Neuronal stem cell (in vitro differentiated cells): ENCODE measurements around the gene CNNM2.
A peak's percentile ranks its signal among the peaks of the same experiment; 100 is the strongest.

Experiments used
- DNase-seq: peaks from one replicate; pipeline ENCODE4 v3.0.0-alpha.2; 2013; ENCODE audit warnings: low spot score
- H2AFZ ChIP-seq: one replicate; pipeline ENCODE4 v1.6.1; 2013; ENCODE audit warnings: mild to moderate bottlenecking, low read length, inconsistent platforms
- H2AK5ac ChIP-seq: 2 replicates; pipeline ENCODE4 v1.6.1; 2013; ENCODE audit warnings: low read depth, mild to moderate bottlenecking, inconsistent platforms, low read length, moderate library complexity, mixed read lengths
- H2BK120ac ChIP-seq: 2 replicates; pipeline ENCODE4 v1.6.1; 2013; ENCODE audit warnings: low read depth, mild to moderate bottlenecking, inconsistent platforms, low read length, moderate library complexity, mixed read lengths
- H2BK12ac ChIP-seq: one replicate; pipeline ENCODE4 v1.6.1; 2013; ENCODE audit warnings: low read length, inconsistent platforms
- H2BK15ac ChIP-seq: 2 replicates; pipeline ENCODE4 v1.6.1; 2013; ENCODE audit warnings: mild to moderate bottlenecking, low read length, inconsistent platforms, mixed read lengths
- H2BK5ac ChIP-seq: one replicate; pipeline ENCODE4 v1.6.1; 2013; ENCODE audit warnings: inconsistent platforms, mild to moderate bottlenecking, low read length, moderate library complexity
- H3K14ac ChIP-seq: one replicate; pipeline ENCODE4 v1.6.1; 2013; ENCODE audit warnings: low read length, inconsistent platforms
- H3K18ac ChIP-seq: 2 replicates; pipeline ENCODE4 v1.6.1; 2013; ENCODE audit warnings: low read length, inconsistent platforms
- H3K23ac ChIP-seq: 2 replicates; pipeline ENCODE4 v1.6.1; 2013; ENCODE audit warnings: low read depth, mild to moderate bottlenecking, mixed read lengths, low read length, inconsistent platforms; ENCODE audit not compliant: poor library complexity
- H3K27ac ChIP-seq: replicated peaks from 3 replicates; pipeline ENCODE4 v1.5.1; 2013; ENCODE audit warnings: low read length, inconsistent platforms
- H3K27me3 ChIP-seq, 3 experiments: 2 replicates each; pipeline ENCODE4 v1.6.1; 2013; ENCODE audit warnings: low read length in 3 of 3, mild to moderate bottlenecking in 2 of 3, inconsistent platforms in 1 of 3, low read depth in 1 of 3, mixed read lengths in 1 of 3, moderate library complexity in 1 of 3; ENCODE audit not compliant: control insufficient read depth in 3 of 3, insufficient read depth in 3 of 3
- H3K36me3 ChIP-seq, 2 donors: replicated peaks in 1 of 2; 2 replicates each; pipeline ENCODE4 v1.6.1; 2013; ENCODE audit warnings: low read length in 2 of 2; ENCODE audit not compliant: control insufficient read depth in 2 of 2, insufficient read depth in 2 of 2
- H3K4ac ChIP-seq: 2 replicates; pipeline ENCODE4 v1.6.1; 2013; ENCODE audit warnings: inconsistent platforms, mild to moderate bottlenecking, low read length, moderate library complexity
- H3K4me1 ChIP-seq, 2 donors: 1 replicate in 1 of 2; 2 replicates in 1 of 2; pipeline ENCODE4 v1.6.1; 2013; ENCODE audit warnings: low read length in 2 of 2, low read depth in 1 of 2; ENCODE audit not compliant: control insufficient read depth in 2 of 2, insufficient read depth in 1 of 2
- H3K4me2 ChIP-seq: one replicate; pipeline ENCODE4 v1.6.1; 2013; ENCODE audit warnings: mild to moderate bottlenecking, low read length, inconsistent platforms; ENCODE audit not compliant: insufficient read depth, poor library complexity, severe bottlenecking
- H3K4me3 ChIP-seq, 2 donors: 2 replicates each; pipeline ENCODE4 v1.5.1; 2013; ENCODE audit warnings: low read length in 2 of 2, mild to moderate bottlenecking in 2 of 2, inconsistent platforms in 1 of 2, moderate library complexity in 1 of 2
- H3K79me1 ChIP-seq: one replicate; pipeline ENCODE4 v1.6.1; 2013; ENCODE audit warnings: low read depth, mild to moderate bottlenecking, inconsistent platforms, low read length, moderate library complexity
- H3K9ac ChIP-seq: one replicate; pipeline ENCODE4 v1.6.1; 2013; ENCODE audit warnings: mild to moderate bottlenecking, low read depth, low read length, inconsistent platforms; ENCODE audit not compliant: poor library complexity
- H3K9me3 ChIP-seq, 2 donors: replicated peaks in 1 of 2; 2 replicates each; pipeline versions ENCODE3 to v1.6.1; 2013; ENCODE audit warnings: low read length in 2 of 2, mild to moderate bottlenecking in 2 of 2, inconsistent platforms in 1 of 2, low read depth in 1 of 2, mixed read lengths in 1 of 2, moderate library complexity in 1 of 2; ENCODE audit not compliant: control insufficient read depth in 2 of 2, insufficient read depth in 1 of 2
- H4K8ac ChIP-seq: one replicate; pipeline ENCODE4 v1.6.1; 2013; ENCODE audit warnings: low read depth, mild to moderate bottlenecking, inconsistent platforms, low read length, moderate library complexity
- H4K91ac ChIP-seq: one replicate; pipeline ENCODE4 v1.6.1; 2013; ENCODE audit warnings: low read length, low read depth, mild to moderate bottlenecking, inconsistent platforms; ENCODE audit not compliant: poor library complexity
- WGBS, 2 donors: extraction: QIAGEN DNeasy Blood & Tissue Kit; methylation state at CpG; one replicate each; pipeline ENCODE4 v1.1.7; 2013; ENCODE audit warnings: missing lambda C conversion rate in 2 of 2, mixed read lengths in 1 of 2; ENCODE audit not compliant: insufficient read length in 2 of 2, insufficient replicate concordance in 1 of 2; ENCODE audit errors: extremely low coverage in 2 of 2; 5-methylcytosine and 5-hydroxymethylcytosine counted together

The CNNM2 gene

DNA sequence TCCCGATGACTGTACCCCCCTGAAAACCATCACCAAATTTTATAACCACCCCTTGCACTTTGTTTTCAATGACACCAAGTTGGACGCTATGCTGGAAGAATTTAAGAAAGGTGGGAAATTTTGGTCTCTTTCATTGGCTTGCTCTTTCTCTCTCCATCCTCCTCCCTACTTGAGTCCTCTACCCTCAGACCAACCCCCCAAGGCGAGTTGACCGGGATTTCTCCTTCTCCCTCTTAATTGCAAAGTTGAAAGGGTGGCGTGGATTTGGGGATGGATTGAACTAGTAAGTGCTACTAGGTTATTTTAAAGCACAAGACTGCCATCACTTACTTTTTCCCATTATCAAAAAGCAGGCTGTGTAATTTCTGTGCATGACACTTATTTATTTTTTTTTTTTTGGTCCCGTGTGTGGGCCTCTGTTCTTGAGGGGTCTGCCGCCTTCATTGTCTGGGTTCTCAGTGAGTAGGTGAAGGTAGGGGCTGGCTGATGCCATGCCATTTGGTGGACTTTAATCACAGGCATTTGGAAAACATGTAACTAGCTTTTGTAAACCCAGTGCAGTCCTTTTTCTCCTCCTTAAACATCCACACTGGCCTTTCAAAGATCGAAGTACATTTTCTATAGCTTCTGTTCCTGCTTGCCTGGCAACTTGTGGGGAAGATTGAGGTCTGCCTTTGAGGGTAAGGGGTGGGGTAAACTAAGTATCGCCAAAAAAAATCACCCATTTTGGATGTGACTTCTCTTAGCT, 2.1 kb downstream of the CNNM2 start:
- Histone ChIP-seq H3K4me2 (peak overlapping the region; percentile 85), H3K4me1 (peaks cover 9 to 13% of the 10 kb centered on the region in 2 donors), H2AFZ (no peak overlapping the region), H3K9ac (peak overlapping the region; percentile 53), H3K9me3 (peaks cover 0 to 2% of the 10 kb centered on the region in 2 donors), H3K23ac (no peak overlapping the region), H3K27ac (no peak overlapping the region), H3K14ac (no peak overlapping the region), H2BK5ac (no peak overlapping the region), H3K79me1 (no peaks in the 10 kb centered on the region), H4K91ac (no peak overlapping the region), H3K4ac (no peak overlapping the region), H3K4me3 (peak overlapping the region; percentile 86 to 99), H2BK120ac (no peak overlapping the region), H2BK12ac (no peak overlapping the region), H4K8ac (no peak overlapping the region), H2BK15ac (no peak overlapping the region), H2AK5ac (no peak overlapping the region), H3K36me3 (no peaks in the 10 kb centered on the region), H3K27me3 (peaks cover 0 to 14% (median 0%) of the 10 kb centered on the region in 3 experiments), H3K18ac (no peak overlapping the region)
- peak; percentile 6 for DNase-seq
- no CpG with 5 or more reads among the region's 9 CpGs for WGBS, 2 donors

DNA sequence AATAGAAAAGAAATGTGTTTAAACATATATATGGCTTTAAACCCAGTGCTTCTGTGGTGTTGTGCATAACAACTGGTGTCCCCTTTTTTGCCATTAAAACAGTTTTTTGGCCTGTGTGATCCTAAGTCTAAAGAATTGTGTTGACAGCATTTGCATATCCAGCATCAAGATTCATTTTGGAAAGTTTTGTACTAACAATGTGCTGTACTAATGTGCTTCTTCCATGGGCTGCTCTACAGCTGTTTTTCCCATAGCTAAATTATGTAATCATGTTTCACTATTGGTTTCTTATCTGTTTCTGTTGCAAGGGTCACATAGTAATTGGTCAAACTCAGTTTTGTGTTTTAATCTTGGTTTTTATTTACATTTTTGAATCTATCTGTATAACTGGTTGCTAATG, 5.5 kb downstream of the CNNM2 start:
- peaks cover 0 to 3% of the 10 kb centered on the region in 2 donors for H3K36me3 ChIP-seq
- no peak overlapping the region for H3K18ac ChIP-seq
- H3K4me1 ChIP-seq: peaks cover 5 to 9% of the 10 kb centered on the region in 2 donors
- H3K9ac ChIP-seq: no peak overlapping the region
- no peaks in the 10 kb centered on the region for H3K79me1 ChIP-seq
- no peak overlapping the region for H3K4ac ChIP-seq
- H2AFZ ChIP-seq: no peak overlapping the region
- no peak overlapping the region for H3K23ac ChIP-seq
- H3K9me3 ChIP-seq: peaks cover 0 to 3% of the 10 kb centered on the region in 2 donors
- peaks cover 0 to 14% (median 0%) of the 10 kb centered on the region in 3 experiments for H3K27me3 ChIP-seq
- no peak overlapping the region for H3K14ac ChIP-seq
- no peak overlapping the region for H2BK120ac ChIP-seq
- no peak overlapping the region for H2BK15ac ChIP-seq
- H3K4me3 ChIP-seq: no peak overlapping the region
- H4K91ac ChIP-seq: no peak overlapping the region
- H2BK5ac ChIP-seq: no peak overlapping the region
- no peak overlapping the region for H2BK12ac ChIP-seq
- DNase-seq: no peak
- no peak overlapping the region for H4K8ac ChIP-seq
- H2AK5ac ChIP-seq: no peak overlapping the region
- H3K4me2 ChIP-seq: no peak overlapping the region
- H3K27ac ChIP-seq: no peak overlapping the region

DNA sequence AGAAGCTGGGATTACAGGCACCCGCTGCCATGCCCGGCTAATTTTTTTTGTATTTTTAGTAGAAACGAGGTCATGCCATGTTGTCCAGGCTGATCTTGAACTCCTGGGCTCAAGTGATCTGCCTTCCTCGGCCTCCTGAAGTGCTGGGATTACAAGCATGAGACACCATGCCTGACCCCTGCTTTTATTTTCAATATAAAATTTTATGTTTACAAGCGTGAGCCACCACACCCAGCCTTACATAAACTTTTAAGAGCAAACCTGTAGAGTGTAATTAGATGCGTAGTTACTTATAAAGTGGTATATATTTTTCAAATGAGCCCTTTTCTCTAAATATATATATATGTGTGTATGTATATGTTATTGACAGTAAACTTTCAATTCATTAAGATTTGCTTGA, 8.7 kb downstream of the CNNM2 start:
- Histone ChIP-seq H4K8ac (no peak overlapping the region), H4K91ac (no peak overlapping the region), H2BK5ac (no peak overlapping the region), H3K27me3 (no peaks in the 10 kb centered on the region), H3K14ac (no peak overlapping the region), H2BK12ac (no peak overlapping the region), H2BK120ac (no peak overlapping the region), H3K4me3 (no peak overlapping the region), H2AFZ (no peak overlapping the region), H2BK15ac (no peak overlapping the region), H3K4me2 (no peak overlapping the region), H3K9me3 (peaks cover 0 to 11% of the 10 kb centered on the region in 2 donors), H3K23ac (no peak overlapping the region), H3K9ac (no peak overlapping the region), H2AK5ac (no peak overlapping the region), H3K4me1 (no peaks in the 10 kb centered on the region), H3K27ac (no peak overlapping the region), H3K4ac (no peak overlapping the region), H3K79me1 (no peaks in the 10 kb centered on the region), H3K36me3 (peaks cover 0 to 3% of the 10 kb centered on the region in 2 donors), H3K18ac (no peak overlapping the region)
- DNase-seq: no peak
- no CpG with 5 or more reads among the region's 6 CpGs for WGBS, 2 donors

DNA sequence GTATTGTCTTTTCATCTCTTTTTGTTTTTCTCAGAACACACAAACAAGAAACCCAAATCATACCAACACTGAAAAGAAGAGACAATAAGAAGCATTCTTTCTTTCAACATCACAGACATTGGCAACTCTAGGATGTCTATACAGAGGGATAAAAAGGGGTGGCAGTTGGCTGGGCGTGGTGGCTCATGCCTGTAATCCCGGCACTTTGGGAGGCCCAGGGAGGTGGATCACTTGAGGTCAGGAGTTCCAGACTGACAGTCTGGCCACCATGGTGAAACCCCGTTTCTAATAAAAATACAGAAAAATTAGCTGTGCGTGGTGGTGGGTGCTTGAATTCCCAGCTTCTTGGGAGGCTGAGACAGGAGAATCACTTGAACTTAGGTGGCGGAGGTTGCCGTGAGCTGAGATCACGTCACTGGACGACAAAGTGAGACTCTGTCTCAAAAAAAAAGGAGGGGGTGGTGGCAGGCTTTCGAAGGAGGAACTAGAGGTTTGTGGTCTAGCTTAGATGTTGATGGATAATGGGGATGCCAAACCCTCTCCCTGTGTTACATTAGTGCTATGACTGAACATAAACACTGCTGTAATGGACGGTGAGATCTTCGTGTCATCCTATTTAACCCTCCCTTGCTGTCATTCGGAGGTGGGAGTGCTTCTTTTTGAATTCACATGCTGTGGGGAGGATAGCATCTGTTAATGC, 9.4 kb downstream of the CNNM2 start:
- no peaks in the 10 kb centered on the region for H3K79me1 ChIP-seq
- H3K36me3 ChIP-seq: peaks cover 0 to 3% of the 10 kb centered on the region in 2 donors
- no peak overlapping the region for H2BK120ac ChIP-seq
- H3K4ac ChIP-seq: no peak overlapping the region
- H3K9ac ChIP-seq: no peak overlapping the region
- H3K4me1 ChIP-seq: no peaks in the 10 kb centered on the region
- H2AK5ac ChIP-seq: no peak overlapping the region
- H4K91ac ChIP-seq: no peak overlapping the region
- H3K27ac ChIP-seq: no peak overlapping the region
- no peaks in the 10 kb centered on the region for H3K27me3 ChIP-seq
- H2BK5ac ChIP-seq: no peak overlapping the region
- no peak overlapping the region for H2BK15ac ChIP-seq
- no CpG with 5 or more reads among the region's 12 CpGs for WGBS, 2 donors
- no peak overlapping the region for H4K8ac ChIP-seq
- peaks cover 0 to 11% of the 10 kb centered on the region in 2 donors for H3K9me3 ChIP-seq
- DNase-seq: no peak
- H3K14ac ChIP-seq: no peak overlapping the region
- no peak overlapping the region for H2AFZ ChIP-seq
- no peak overlapping the region for H3K18ac ChIP-seq
- no peak overlapping the region for H3K4me3 ChIP-seq
- H3K4me2 ChIP-seq: no peak overlapping the region
- no peak overlapping the region for H3K23ac ChIP-seq
- no peak overlapping the region for H2BK12ac ChIP-seq
